Activated naive CD4-positive, alpha-beta T cell treated with anti-CD3 and anti-CD28 coated beads, Interleukin-2, amount 50 U/mL, for 24 hours (primary cell): ENCODE results near the gene PANK4.

Experiments
- H3K27ac Mint-ChIP-seq: one replicate; pipeline ENCODE4 v1.8.0; 2021; ENCODE audit warnings: mild to moderate bottlenecking, mixed read lengths
- H3K27me3 Mint-ChIP-seq: one replicate; pipeline ENCODE4 v1.8.0; 2021; ENCODE audit warnings: mixed read lengths
- H3K36me3 Mint-ChIP-seq: one replicate; pipeline ENCODE4 v1.8.0; 2021; ENCODE audit warnings: mixed read lengths
- H3K4me1 Mint-ChIP-seq: one replicate; pipeline ENCODE4 v1.8.0; 2021; ENCODE audit warnings: mixed read lengths
- H3K4me3 Mint-ChIP-seq: one replicate; pipeline ENCODE4 v1.8.0; 2021; ENCODE audit warnings: mild to moderate bottlenecking, mixed read lengths
- H3K9me3 Mint-ChIP-seq: one replicate; pipeline ENCODE4 v1.8.0; 2021; ENCODE audit warnings: mixed read lengths

PANK4 gene

GRCh38 chr1:2477791-2478499, 48.5 kb downstream of the PANK4 start:
- no peaks in the 10 kb centered on the region for H3K9me3 Mint-ChIP-seq
- no peak overlapping the region for H3K4me3 Mint-ChIP-seq
- no peaks in the 10 kb centered on the region for H3K4me1 Mint-ChIP-seq
- H3K27ac Mint-ChIP-seq, result no peak overlapping the region
- no peaks in the 10 kb centered on the region for H3K27me3 Mint-ChIP-seq
- H3K36me3 Mint-ChIP-seq, result no peaks in the 10 kb centered on the region

DNA sequence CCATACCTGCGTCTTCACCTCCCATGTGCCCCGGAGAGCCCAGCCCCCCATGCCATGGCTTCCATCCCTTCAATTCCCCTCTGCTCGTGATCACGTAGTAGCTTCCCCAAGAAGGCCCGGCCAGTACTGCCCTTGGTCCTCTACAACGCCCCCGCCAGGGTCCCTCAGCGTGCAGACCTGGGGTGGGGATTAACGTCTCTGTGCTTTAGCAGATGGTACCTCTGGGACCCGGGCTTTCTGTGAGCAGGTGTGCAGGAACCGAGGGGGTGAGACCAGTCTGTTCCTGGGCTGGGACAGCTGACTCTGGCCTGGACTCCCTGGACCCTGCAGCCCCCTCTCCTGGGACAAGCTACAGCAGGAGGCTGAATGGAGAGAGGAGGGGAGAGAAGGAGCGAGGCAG, 49.1 kb downstream of the PANK4 start:
- Mint-ChIP-seq H3K36me3 (no peaks in the 10 kb centered on the region), H3K27me3 (no peaks in the 10 kb centered on the region), H3K4me3 (no peak overlapping the region), H3K27ac (peak overlapping the region; percentile 35), H3K9me3 (no peaks in the 10 kb centered on the region), H3K4me1 (no peaks in the 10 kb centered on the region)

DNA sequence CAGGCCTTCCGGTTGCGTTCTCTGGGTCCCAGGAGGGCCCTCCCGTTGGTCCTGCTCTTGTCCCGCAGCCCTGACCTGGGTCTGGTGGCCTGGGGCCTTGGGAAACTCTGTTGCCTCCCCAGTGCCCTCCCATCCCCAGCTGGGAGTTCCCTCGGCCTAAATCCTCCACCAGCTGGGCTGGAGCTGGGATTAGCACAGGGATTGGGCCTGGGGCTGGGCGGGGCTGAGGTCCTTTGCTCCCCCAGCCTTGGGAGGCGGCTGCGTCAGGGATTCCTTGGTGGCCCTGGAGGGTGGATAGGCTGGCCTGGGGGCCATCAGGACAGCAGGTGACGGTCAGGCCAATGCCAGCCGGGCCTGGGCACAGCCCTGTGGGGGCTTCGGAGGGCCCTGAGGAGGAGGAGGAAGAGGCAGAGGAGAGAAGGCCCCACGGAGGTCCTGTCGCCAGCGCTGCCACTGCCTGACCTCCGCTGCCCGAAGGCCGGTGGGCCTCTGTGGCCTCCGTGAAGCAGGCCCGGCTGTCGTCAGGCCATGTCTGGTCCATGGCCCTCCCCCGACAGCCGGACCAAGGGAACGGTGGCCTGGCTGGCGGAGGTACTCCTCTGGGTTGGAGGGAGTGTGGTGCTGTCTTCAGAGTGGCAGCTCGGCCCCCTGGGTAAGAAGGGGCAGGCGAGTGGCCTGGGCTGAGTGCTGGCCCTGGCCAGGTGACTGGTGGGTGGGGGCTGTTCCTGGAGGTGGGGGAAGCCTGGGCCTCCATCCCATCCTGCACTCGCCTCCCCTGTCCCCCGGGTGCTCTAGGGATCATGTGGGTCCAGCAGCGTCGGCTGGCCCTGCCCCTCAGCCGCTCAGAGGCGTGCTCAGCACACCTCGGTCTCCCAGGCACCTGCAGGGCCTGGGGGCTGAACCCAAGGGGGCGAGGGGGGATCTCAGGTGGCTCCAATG, 50.1 kb downstream of the PANK4 start, which contains the start of gene PLCH2:
Gene PLCH2, plus strand, starts transcription at position 229 of the 939 bp plus-strand sequence. Its CDS starts 300 bp downstream, at position 529.
- no peaks in the 10 kb centered on the region for H3K36me3 Mint-ChIP-seq
- no peak within 1 kb of the TSS for H3K4me3 Mint-ChIP-seq
- H3K9me3 Mint-ChIP-seq, result no peaks in the 10 kb centered on the region
- H3K4me1 Mint-ChIP-seq, result no peaks in the 10 kb centered on the region
- no peak within 1 kb of the TSS for H3K27ac Mint-ChIP-seq
- no peaks in the 10 kb centered on the region for H3K27me3 Mint-ChIP-seq

DNA sequence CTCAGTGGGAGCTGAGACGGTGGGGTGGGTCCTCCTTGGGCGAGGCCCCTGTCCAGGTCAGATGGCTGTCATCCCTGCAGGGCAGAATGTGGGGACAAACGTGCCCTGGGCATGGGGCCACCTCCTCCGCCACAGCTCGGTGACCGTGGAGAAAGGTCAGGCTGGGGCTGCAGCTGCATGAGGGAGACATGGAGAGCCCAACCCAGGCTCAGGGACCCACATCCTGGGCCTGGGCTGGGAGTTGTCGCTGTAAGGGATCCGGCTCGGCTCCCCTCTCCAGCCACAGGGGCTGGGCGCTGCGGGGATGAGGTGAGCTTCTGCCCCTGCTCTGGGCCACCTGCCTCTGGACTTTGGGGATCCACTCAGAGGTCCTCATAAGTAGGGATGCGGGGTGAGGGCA, 50.8 kb downstream of the PANK4 start:
- no peaks in the 10 kb centered on the region for H3K27me3 Mint-ChIP-seq

GRCh38 chr1:2474933-2475371, 51.4 kb downstream of the PANK4 start:
- H3K36me3 Mint-ChIP-seq, result no peaks in the 10 kb centered on the region
- H3K4me1 Mint-ChIP-seq, result no peaks in the 10 kb centered on the region
- no peaks in the 10 kb centered on the region for H3K27me3 Mint-ChIP-seq
- no peak overlapping the region for H3K4me3 Mint-ChIP-seq
- H3K27ac Mint-ChIP-seq, result no peak overlapping the region
- H3K9me3 Mint-ChIP-seq, result no peaks in the 10 kb centered on the region

More for the DNA sequence above, 50.8 kb downstream of the PANK4 start:
- no peak overlapping the region for H3K4me3 Mint-ChIP-seq
- no peaks in the 10 kb centered on the region for H3K9me3 Mint-ChIP-seq
- H3K27ac Mint-ChIP-seq, result no peak overlapping the region
- no peaks in the 10 kb centered on the region for H3K4me1 Mint-ChIP-seq
- H3K36me3 Mint-ChIP-seq, result no peaks in the 10 kb centered on the region

- Mint-ChIP-seq H3K4me3 (no peak overlapping the region), H3K36me3 (no peaks in the 10 kb centered on the region), H3K4me1 (no peaks in the 10 kb centered on the region), H3K27ac (no peak overlapping the region), H3K27me3 (no peaks in the 10 kb centered on the region), H3K9me3 (no peaks in the 10 kb centered on the region)
Measured at GRCh38 chr1:2474104-2474844, 52.1 kb downstream of the PANK4 start.

DNA sequence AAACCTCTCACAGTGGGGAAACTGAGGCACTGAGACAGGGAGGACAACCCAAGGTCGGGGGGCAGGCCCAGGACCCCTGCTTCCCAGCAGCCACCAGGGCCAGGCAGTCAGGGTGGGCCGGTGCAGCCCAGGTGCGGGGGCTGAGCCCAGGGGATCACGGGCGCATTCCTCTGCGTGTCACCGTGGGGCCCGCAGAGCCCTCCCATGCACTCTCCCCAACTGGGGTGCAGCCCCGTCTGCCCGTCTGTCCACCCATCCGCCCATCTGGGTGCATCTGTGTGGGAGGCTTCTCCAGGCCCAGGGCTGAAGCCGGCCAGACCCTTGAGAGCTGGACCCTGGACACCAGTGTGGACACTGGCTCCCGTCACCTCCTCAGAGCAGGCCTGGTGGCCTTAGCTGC, 53.2 kb downstream of the PANK4 start:
- Mint-ChIP-seq H3K4me3 (no peak overlapping the region), H3K27me3 (no peaks in the 10 kb centered on the region)

DNA sequence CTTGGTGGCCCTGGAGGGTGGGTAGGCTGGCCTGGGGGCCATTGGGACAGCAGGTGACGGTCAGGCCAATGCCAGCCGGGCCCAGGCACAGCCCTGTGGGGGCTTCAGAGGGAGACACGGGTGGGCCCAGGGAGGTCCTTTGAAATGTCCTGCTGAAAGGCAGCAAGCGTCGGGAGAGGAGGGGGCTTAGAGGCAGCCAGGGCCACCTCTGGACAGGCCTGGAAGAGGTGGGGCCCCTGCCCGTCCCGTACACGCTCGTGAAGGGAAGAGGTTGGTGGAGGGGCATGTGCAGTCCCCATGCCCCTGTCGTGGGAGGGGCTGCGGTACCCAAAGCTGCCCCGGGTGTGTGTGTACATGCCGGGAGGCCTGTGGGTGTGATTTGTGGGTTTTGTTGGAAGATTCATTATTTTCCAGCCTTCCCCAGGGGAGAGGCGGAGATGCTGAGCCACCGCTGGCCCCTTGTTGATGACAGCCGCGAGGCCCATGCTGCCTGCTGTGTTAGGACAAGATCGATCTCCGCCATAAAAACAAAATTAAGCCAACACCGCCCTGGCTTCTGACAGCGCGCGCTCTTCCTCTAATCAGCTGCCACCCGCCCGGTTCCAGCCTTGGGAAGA, 53.7 kb downstream of the PANK4 start:
- Mint-ChIP-seq H3K4me3 (no peak overlapping the region), H3K4me1 (no peaks in the 10 kb centered on the region), H3K9me3 (no peaks in the 10 kb centered on the region), H3K27ac (no peak overlapping the region), H3K36me3 (no peaks in the 10 kb centered on the region), H3K27me3 (no peaks in the 10 kb centered on the region)

More for the DNA sequence above, 53.2 kb downstream of the PANK4 start:
- Mint-ChIP-seq H3K4me1 (no peaks in the 10 kb centered on the region), H3K9me3 (no peaks in the 10 kb centered on the region), H3K27ac (no peak overlapping the region), H3K36me3 (no peaks in the 10 kb centered on the region)

DNA sequence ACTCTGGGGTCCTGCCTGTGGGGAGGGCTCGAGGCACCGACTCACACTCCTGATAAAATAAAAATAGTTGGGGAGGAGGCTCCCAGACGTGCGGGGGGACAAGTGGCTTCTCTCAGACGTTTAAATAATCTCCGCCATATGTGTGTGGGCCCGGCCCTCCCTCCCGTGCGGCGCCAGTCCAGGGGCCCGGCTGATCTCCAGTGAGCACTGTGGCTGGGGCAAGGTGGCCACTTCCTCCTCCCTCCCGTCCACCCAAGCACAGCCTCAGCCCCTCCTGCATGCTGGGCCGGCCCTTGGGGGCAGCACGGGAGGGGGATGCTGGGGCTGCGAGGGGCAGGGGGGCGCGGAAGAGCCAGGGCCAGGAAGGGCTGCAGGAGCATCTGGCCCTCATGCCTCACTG, 54.3 kb downstream of the PANK4 start:
- Mint-ChIP-seq H3K9me3 (no peaks in the 10 kb centered on the region), H3K4me1 (no peaks in the 10 kb centered on the region), H3K27me3 (no peaks in the 10 kb centered on the region), H3K4me3 (no peak overlapping the region), H3K27ac (no peak overlapping the region), H3K36me3 (no peaks in the 10 kb centered on the region)

GRCh38 chr1:2471587-2472001, 54.8 kb downstream of the PANK4 start:
- no peaks in the 10 kb centered on the region for H3K27me3 Mint-ChIP-seq
- no peaks in the 10 kb centered on the region for H3K9me3 Mint-ChIP-seq
- no peaks in the 10 kb centered on the region for H3K36me3 Mint-ChIP-seq
- no peak overlapping the region for H3K4me3 Mint-ChIP-seq
- H3K27ac Mint-ChIP-seq, result no peak overlapping the region
- no peaks in the 10 kb centered on the region for H3K4me1 Mint-ChIP-seq

DNA sequence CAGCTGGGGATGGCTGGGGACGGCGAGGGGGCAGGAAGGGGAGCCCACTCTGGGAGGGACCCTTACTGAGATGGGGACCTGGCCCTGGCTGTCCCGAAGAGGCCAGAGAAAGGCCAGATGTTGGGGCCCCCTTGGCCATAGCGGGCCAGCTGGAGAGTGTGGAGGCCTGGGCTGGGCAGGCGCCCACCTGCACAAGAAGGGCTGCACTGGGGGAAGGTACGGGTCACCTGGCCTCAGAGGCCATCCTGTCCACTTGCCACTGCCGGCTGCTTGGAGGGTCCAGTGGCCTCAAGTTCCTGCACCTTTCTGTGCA, 55.3 kb downstream of the PANK4 start:
- no peak overlapping the region for H3K27ac Mint-ChIP-seq
- no peaks in the 10 kb centered on the region for H3K36me3 Mint-ChIP-seq
- no peaks in the 10 kb centered on the region for H3K9me3 Mint-ChIP-seq
- H3K4me1 Mint-ChIP-seq, result no peaks in the 10 kb centered on the region
- H3K4me3 Mint-ChIP-seq, result no peak overlapping the region
- no peaks in the 10 kb centered on the region for H3K27me3 Mint-ChIP-seq

DNA sequence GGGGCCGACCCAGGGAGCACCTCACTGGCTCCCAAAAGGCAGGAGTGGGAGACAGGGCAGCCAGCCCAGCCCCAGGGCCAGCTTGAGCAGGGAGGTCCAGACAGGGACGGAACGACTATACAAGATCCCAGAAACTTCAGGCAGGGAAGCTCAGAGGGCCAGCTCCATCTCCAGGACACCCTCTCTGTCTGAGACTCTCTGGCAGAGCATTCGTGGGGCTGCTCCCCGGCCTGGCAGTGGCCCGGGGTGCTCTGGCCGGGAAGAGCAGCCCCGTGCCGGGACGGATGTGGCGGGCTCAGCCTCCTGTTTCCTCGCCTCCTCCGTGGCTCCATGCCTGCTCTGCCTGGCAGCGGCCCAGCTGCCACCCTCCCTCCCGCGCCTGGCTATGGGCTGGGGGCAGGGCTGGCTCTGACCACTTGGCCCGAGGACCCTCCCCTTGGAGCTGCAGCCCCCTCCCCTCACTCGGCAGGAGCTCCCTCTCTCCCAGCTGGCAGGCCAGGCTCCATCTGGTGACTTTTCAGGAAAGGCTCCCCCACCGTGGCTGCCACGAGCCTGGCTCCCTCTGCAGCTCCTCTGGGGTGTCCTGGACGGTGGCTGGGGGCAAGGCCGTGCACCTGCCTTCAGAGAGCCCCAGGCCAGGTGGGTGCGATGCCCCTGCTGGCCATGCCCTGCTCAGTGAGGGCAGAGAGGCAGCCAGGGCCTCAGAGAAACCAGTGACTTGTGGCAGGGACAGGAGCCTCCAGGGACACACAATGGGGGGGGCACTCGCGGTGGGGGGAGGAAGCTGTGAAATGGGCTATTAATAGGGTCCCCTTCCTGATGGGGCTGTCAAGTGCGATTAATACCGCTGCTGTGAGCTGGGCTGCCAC, 55.9 kb downstream of the PANK4 start:
- Mint-ChIP-seq H3K36me3 (no peaks in the 10 kb centered on the region), H3K27me3 (no peaks in the 10 kb centered on the region), H3K4me3 (no peak overlapping the region), H3K9me3 (no peaks in the 10 kb centered on the region), H3K27ac (no peak overlapping the region), H3K4me1 (no peaks in the 10 kb centered on the region)

DNA sequence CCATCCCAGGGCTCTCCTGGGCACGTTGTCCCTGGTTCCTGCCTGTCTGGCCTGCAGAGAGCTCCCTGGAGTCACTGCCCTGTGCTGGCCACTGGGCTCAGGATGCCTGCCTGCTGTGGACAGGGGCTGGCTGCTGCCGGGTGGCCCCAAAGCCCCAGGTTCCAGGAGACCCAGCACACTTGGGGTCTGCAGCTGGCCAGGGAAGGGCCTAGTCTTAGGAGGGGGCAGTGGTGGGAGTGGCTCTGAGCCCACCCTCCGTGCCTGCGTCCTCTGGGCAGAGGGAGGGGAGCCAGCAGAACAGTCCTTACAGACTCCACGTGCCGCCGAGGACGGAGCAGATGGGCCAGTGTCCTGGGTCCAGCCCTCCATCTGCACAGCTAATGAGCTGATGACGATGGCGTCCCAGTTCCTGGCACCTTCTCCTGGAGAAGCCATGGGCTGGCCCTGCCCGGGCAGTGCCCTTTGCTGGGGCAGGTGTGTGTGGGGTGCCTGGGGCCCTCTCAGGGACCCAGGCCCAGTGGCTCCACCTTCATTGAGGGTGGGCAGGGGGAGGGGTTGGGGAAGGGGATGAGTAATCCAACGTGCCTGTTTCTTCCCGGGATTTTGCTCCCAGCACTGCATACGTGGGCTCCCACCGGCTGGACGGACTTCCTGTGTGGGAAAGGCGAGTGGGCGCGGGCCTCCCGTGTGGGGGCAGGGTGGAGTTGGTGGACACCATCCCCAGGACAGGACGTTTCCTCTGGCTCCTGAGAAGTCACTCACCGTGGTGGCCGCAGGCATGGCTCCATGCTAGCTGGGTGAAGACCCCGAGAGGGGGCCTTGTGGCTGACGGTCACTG, 57.1 kb downstream of the PANK4 start:
- H3K36me3 Mint-ChIP-seq, result no peaks in the 10 kb centered on the region
- no peaks in the 10 kb centered on the region for H3K4me1 Mint-ChIP-seq
- peaks cover 1% of the 10 kb centered on the region for H3K27me3 Mint-ChIP-seq
- H3K27ac Mint-ChIP-seq, result no peak overlapping the region
- no peaks in the 10 kb centered on the region for H3K9me3 Mint-ChIP-seq
- no peak overlapping the region for H3K4me3 Mint-ChIP-seq

GRCh38 chr1:2468540-2468939, 57.9 kb downstream of the PANK4 start:
- Mint-ChIP-seq H3K36me3 (no peaks in the 10 kb centered on the region), H3K9me3 (no peaks in the 10 kb centered on the region), H3K4me1 (no peaks in the 10 kb centered on the region), H3K27ac (no peak overlapping the region), H3K27me3 (peaks cover 3% of the 10 kb centered on the region), H3K4me3 (no peak overlapping the region)
